Fibroblast of lung (primary cell): Measurements from ENCODE around the gene FAM162A. TPM values are rescaled to one million over a fixed set of nuclear protein-coding genes. Genes with fewer than 3 reads are reported as not detected.
"Not testable (repeated sequence)": the region's sequence is repeated elsewhere in the genome, so short reads cannot be mapped to it uniquely, and the experiment has no call there.

Experiments
- DNase-seq, 2 donors: peaks; one replicate each; pipeline versions ENCODE4 v3.0.0 to v3.0.0-alpha.2; 2010; ENCODE audit warnings: low read depth in 2 of 2
- H2AFZ ChIP-seq: 2 replicates; pipeline ENCODE4 v1.5.1; 2012; ENCODE audit warnings: low read length, control low read depth, inconsistent platforms
- H3K27ac ChIP-seq: 2 replicates; pipeline ENCODE4 v1.5.1; 2011; ENCODE audit warnings: low read length, control low read depth; ENCODE audit not compliant: insufficient read depth
- H3K27me3 ChIP-seq: 2 replicates; pipeline ENCODE4 v1.5.1; 2011; ENCODE audit warnings: mild to moderate bottlenecking, low read length; ENCODE audit not compliant: control insufficient read depth, insufficient read depth
- H3K36me3 ChIP-seq: 2 replicates; pipeline ENCODE4 v1.5.1; 2011; ENCODE audit warnings: low read length; ENCODE audit not compliant: control insufficient read depth, insufficient read depth
- H3K4me1 ChIP-seq: 2 replicates; pipeline ENCODE4 v1.5.1; 2011; ENCODE audit warnings: low read length; ENCODE audit not compliant: control insufficient read depth, insufficient read depth; ENCODE audit errors: extremely low read depth
- H3K4me2 ChIP-seq: 2 replicates; pipeline ENCODE4 v1.5.1; 2011; ENCODE audit warnings: low read length, control low read depth; ENCODE audit not compliant: insufficient read depth; ENCODE audit errors: extremely low read depth
- H3K4me3 ChIP-seq, 4 experiments: fragments of 200-600 bp in 1 of 4; sonication (generic) in 1 of 4; replicated peaks in 1 of 4; 2 replicates each; pipeline ENCODE4 v1.5.1; 2011 to 2016; ENCODE audit warnings: low read length in 4 of 4, low read depth in 3 of 4, mild to moderate bottlenecking in 3 of 4, control low read depth in 2 of 4, inconsistent platforms in 1 of 4, mixed read lengths in 1 of 4; ENCODE audit not compliant: insufficient read depth in 1 of 4; ENCODE audit errors: control extremely low read depth in 1 of 4
- H3K79me2 ChIP-seq: 2 replicates; pipeline ENCODE4 v1.5.1; 2012; ENCODE audit warnings: mild to moderate bottlenecking, low read length, inconsistent platforms; ENCODE audit not compliant: control insufficient read depth, insufficient read depth
- H3K9ac ChIP-seq: 2 replicates; pipeline ENCODE4 v1.5.1; 2011; ENCODE audit warnings: mild to moderate bottlenecking, low read length, control low read depth; ENCODE audit not compliant: insufficient read depth
- H3K9me3 ChIP-seq: 2 replicates; pipeline ENCODE4 v1.5.1; 2012; ENCODE audit warnings: low read depth, low read length; ENCODE audit not compliant: control insufficient read depth, insufficient read depth
- H4K20me1 ChIP-seq: 2 replicates; pipeline ENCODE4 v1.5.1; 2011; ENCODE audit warnings: low read length; ENCODE audit not compliant: control insufficient read depth, insufficient read depth; ENCODE audit errors: extremely low read depth
- CTCF ChIP-seq, 2 donors: IDR thresholded peaks in 1 of 2; conservative IDR thresholded peaks in 1 of 2; 1 replicate in 1 of 2; 2 replicates in 1 of 2; pipeline ENCODE4 v1.5.1; 2011 to 2012; ENCODE audit warnings: low read length in 2 of 2, control low read depth in 1 of 2, inconsistent platforms in 1 of 2, low read depth in 1 of 2, mild to moderate bottlenecking in 1 of 2
- EZH2 ChIP-seq: IDR thresholded peaks from 2 replicates; pipeline ENCODE4 v1.5.1; 2012; ENCODE audit warnings: low read length, control low read depth, mild to moderate bottlenecking; ENCODE audit errors: missing control alignments
- polyA plus RNA-seq, 2 donors: library from polyadenylated mRNA; depleted of rRNA in 1 of 2; stranded (reverse) in 1 of 2; unstranded in 1 of 2; fragments of >200 nt; gene quantifications; 2 replicates each; pipeline ENCODE4 v1.2.1, GENCODE V29; 2011 to 2012; ENCODE audit warnings: missing spikeins in 1 of 2
- total RNA-seq: library from RNA; depleted of rRNA; stranded (reverse); fragments of >200 nt; gene quantifications from 2 replicates; pipeline ENCODE4 v1.2.1, GENCODE V29; 2014

Gene FAM162A
- total and polyA plus RNA-seq, 2 donors (not counting 1 experiment from before 2014, with no cell fraction given), result 16.7 to 47.6 TPM

- TF ChIP-seq CTCF (conservative IDR thresholded peaks at IDR 0.05 in 1 of 2, IDR thresholded peaks at IDR 0.05 in 1 of 2; ENCODE audit: low read depth in 1 of 2, low read length in 2 of 2) (no peak), EZH2 (no peak)
- H3K4me3 ChIP-seq, result no peak overlapping the region
- no peak overlapping the region for H3K27ac ChIP-seq
- peaks cover 8% of the 10 kb centered on the region for H3K36me3 ChIP-seq
- no peaks in the 10 kb centered on the region for H3K4me1 ChIP-seq
- H2AFZ ChIP-seq, result no peak overlapping the region
- H3K79me2 ChIP-seq, result no peaks in the 10 kb centered on the region
- DNase-seq, result no peak
- no peaks in the 10 kb centered on the region for H3K9me3 ChIP-seq
- no peaks in the 10 kb centered on the region for H3K27me3 ChIP-seq
- H3K4me2 ChIP-seq, result no peak overlapping the region
- H3K9ac ChIP-seq, result no peak overlapping the region
- H4K20me1 ChIP-seq, result peaks cover 3% of the 10 kb centered on the region
Measured at GRCh38 chr3:122430371-122430770, 46.4 kb downstream of the FAM162A start.

DNA sequence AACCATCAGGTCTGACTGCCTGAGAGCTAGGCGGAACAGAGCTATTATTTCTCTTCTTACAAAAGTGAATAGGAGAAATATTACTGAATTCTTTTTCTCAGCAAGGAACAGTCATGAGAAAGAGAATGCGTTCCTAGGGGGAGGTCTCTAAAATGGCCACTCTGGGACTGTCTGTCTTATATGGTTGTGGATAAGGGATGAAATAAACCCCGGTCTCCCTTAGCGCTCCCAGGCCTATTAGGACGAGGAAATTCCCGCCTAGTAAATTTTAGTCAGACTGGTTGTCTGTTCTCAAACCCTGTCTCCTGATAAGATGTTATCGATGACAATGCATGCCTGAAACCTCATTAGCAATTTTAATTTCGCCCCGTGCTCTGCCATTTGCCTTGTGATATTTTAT, 52.0 kb downstream of the FAM162A start:
- DNase-seq, result no peak
- H3K27me3 ChIP-seq, result no peaks in the 10 kb centered on the region
- H3K9me3 ChIP-seq, result no peaks in the 10 kb centered on the region
- no peak overlapping the region for H3K4me2 ChIP-seq
- no peak overlapping the region for H2AFZ ChIP-seq
- no peak overlapping the region for H3K27ac ChIP-seq
- H3K9ac ChIP-seq, result no peak overlapping the region
- H3K79me2 ChIP-seq, result no peaks in the 10 kb centered on the region
- H3K4me3 ChIP-seq, result no peak overlapping the region
- no peaks in the 10 kb centered on the region for H4K20me1 ChIP-seq
- no peaks in the 10 kb centered on the region for H3K4me1 ChIP-seq
- peaks cover 12% of the 10 kb centered on the region for H3K36me3 ChIP-seq
- TF ChIP-seq CTCF (conservative IDR thresholded peaks at IDR 0.05 in 1 of 2, IDR thresholded peaks at IDR 0.05 in 1 of 2; ENCODE audit: low read depth in 1 of 2, low read length in 2 of 2), result no peak
- TF ChIP-seq EZH2, result no peak

DNA sequence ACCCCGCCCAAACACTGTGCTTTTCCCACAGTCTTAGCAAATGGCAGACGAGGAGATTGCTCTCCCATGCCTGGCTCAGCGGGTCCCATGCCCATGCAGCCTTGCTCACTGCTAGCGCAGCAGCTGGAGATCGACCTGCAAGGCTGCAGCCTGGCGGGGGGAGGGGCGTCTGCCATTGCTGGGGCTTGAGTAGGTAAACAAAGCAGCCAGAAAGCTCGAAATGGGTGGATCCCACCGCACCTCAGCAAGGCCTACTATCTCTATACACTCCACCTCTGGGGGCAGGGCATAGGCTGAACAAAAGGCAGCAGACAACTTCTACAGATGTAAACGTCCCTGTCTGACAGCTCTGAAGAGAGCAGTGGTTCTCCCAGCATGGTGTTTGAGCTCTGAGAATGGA, 59.1 kb downstream of the FAM162A start:
- no peak for DNase-seq
- Histone ChIP-seq H3K79me2 (no peaks in the 10 kb centered on the region), H3K9ac (no peak overlapping the region), H3K4me3 (no peak overlapping the region), H3K4me2 (no peak overlapping the region), H3K36me3 (peaks cover 13% of the 10 kb centered on the region), H3K27ac (no peak overlapping the region), H2AFZ (no peak overlapping the region), H4K20me1 (no peaks in the 10 kb centered on the region), H3K27me3 (no peaks in the 10 kb centered on the region), H3K9me3 (no peaks in the 10 kb centered on the region), H3K4me1 (no peaks in the 10 kb centered on the region)
- TF ChIP-seq CTCF (conservative IDR thresholded peaks at IDR 0.05 in 1 of 2, IDR thresholded peaks at IDR 0.05 in 1 of 2; ENCODE audit: low read depth in 1 of 2, low read length in 2 of 2), result no peak
- no peak for TF ChIP-seq EZH2

DNA sequence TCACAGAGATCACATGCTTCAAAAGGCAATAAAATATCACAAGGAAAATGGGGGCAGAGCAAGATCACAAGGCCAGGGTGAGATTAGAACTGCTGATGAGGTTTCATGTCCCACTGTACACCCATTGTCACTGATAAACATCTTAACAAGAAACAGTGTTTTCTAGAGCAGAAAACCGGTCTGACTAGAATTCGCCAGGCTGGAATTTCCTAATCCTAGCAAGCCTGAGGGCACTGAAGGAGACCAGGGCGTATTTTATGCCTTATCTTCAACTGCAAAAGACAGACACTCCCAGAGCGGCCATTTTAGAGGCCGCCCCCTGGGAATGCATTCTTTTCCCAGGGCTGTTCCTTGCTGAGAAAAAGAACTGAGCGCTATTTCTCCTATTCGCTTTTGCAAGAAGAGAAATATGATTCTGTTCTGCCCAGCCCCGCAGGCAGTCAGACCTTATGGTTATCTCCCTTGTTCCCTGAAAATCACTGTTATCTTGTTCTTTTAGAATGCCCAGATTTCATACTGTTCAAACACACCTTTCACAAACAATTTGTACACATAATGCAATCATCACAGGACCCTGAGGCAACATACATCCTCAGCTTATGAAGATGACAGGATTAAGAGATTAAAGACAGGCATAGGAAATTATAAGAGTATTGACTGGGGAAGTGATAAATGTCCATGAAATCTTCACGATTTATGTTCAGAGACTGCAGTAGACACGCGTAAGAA, 59.9 kb downstream of the FAM162A start:
- not testable (repeated sequence) for H3K79me2 ChIP-seq, H3K9ac ChIP-seq, H3K4me3 ChIP-seq, H2AFZ ChIP-seq, H3K4me2 ChIP-seq, DNase-seq, H3K27me3 ChIP-seq, H4K20me1 ChIP-seq, H3K4me1 ChIP-seq, H3K27ac ChIP-seq, H3K9me3 ChIP-seq
- peaks cover 12% of the 10 kb centered on the region for H3K36me3 ChIP-seq

GRCh38 chr3:122444491-122444887, 60.5 kb downstream of the FAM162A start:
- peaks cover 12% of the 10 kb centered on the region for H3K36me3 ChIP-seq
- not testable (repeated sequence) for DNase-seq, H3K79me2 ChIP-seq

More at GRCh38 chr3:122444491-122444887, 60.5 kb downstream of the FAM162A start:
- H2AFZ ChIP-seq, H3K9ac ChIP-seq, H3K27me3 ChIP-seq, H3K9me3 ChIP-seq, H3K27ac ChIP-seq, H3K4me3 ChIP-seq, H4K20me1 ChIP-seq, H3K4me1 ChIP-seq, H3K4me2 ChIP-seq: not testable (repeated sequence)
